ENCODE measurements around the gene CERT1.

Gene CERT1

DNA sequence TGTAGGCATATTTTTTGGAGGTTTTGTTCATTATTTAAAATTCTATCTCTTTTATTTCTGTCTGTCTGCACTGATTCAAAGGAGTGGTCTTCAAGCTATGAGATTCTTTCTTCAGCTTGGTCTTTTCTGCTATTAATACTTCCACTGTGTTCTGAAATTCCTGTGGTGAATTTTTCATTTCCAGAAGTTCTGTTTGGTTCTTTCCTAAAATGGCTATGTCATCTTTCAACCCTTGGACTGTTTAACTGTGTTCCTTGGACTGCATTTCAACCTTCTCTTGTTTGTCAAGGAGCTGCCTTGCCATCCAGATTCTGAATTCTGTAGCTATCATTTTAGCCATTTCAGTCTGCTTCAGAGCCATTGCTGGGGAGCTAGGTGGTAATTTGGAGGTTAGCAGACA lies 76.3 kb downstream of the CERT1 start:
- Histone ChIP-seq H3K4me3 (no peak overlapping the region), H3K27ac (no peak overlapping the region)

DNA sequence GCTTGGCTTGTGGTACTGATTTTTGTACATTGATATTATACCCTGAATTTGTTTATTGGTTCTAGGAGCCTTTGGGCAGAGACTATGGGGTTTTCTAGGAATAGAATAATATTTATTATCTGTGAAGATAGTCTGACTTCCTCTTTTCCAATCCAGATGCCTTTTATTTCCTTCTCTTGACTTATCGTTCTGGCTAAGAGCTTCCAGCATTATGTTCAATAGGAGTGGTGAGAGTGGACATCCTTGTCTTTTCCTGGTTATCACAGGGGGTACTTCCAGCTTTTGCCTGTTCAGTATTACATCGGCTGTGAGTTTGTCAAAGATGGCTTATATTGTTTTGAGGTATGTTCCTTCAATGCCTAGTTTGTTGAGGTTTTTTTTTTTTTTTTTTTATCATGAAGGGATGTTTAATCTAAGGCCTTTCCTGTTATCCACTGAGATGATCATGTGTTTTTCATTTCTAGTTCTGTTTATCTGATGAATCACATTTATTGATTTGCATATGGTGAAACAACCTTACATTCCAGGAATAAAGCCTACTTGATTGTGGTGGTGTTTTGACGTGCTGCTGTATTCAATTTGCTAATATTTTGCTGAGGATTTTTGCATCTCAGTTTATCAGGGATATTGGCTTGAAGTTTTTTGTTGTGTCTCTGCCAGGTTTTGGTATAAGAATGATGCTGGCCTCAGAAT lies 77.5 kb downstream of the CERT1 start:
- Histone ChIP-seq H3K4me3 (no peak overlapping the region), H3K27ac (no peak overlapping the region)

DNA sequence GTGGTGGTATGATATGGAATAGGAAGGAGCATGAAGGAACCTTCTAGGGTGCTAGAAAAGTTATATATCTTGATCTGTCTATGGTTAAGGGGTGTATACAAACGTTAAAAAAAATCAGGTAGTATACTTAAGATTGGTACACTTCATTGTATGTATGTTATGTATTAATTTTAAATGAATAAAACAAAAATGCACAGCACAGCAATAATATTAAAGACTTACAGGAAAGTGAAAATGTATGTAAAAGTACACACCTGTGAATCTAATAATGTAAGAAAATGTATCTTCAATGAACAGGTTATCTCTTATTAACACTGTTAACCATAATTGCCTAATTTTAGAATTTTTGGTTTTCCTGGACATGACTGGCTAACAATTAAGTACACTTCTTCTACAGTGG lies 97.2 kb downstream of the CERT1 start:
- Histone ChIP-seq H3K4me3 (no peak overlapping the region), H3K27ac (no peak overlapping the region)

DNA sequence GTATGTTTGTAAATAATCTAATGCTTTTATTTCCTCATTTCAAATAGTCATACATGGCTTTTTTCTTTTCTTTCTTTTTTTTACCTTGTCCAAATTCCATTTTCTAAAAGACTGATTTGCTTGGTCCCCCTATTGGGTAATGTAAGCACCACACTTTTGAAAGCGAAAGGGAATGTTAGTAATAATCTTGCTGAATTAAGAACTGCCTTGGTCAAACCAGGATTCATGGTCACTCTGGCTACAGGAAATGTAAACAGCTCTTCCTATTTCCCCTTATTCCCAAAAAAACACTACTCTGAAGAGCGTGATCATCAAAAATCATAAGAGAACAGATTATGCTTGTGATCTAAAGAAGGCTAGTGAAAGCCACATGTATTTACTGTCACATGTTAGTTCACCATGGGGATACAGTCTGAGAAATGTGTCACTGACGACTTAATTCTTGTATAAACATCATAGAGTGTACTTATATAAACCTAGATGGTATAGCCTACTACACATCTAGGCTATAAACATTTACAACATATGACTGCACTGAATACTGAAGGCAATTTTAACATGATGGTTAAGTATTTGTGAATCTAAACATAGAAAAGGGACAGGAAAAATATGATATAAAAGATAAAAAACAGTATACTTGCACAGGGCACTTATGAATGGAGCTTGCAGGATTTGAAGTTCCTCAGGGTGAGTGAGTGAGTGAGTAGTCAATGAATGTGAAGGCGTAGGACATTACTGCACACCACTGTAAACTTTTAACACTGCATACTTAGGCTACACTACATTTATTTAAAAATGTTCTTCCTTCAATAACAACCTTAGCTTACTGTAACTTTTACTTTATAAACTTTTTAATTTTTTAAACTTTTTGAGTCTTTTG lies 99.1 kb downstream of the CERT1 start:
- Histone ChIP-seq H3K4me3 (no peak overlapping the region), H3K27ac (no peak overlapping the region)

DNA sequence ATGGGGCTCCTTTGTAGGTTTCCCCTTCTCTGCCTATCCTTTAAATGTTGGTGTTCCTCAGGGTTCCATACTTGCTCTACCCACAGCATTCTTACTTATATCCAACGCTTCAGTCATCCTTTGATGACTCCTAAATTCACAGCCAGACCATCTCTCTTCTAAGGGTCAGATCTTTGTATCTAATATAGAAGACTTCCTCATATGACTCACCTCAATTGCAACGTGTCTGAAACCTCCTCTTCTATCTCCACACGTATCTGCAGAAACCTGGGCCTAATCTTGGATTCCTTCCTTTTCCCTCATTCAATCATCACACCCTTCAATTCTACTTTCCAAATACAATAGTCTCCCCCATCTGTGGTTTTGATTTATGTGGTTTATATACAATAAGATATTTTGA lies 106.1 kb downstream of the CERT1 start:
- H3K27ac ChIP-seq, result no peak overlapping the region
- H3K4me3 ChIP-seq, result no peak overlapping the region

DNA sequence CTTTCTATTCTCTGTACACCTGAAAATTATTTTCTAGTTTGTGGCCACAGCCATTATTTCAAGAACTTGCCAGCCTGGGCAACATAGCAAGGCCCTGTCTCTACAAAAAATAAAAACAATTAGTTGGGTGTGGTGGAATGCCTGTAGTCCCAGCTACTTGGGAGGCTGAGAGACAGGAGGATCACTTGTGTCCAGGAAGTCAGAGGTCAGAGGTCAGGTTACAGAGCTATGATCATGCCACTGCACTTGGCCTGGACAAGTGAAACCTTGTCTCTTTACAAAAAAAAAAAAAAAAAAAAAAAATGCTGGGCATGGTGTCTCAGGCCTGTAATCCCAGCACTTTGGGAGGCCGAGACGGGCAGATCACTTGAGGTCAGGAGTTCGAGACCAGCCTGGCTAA lies 116.2 kb downstream of the CERT1 start:
- no peak overlapping the region for H3K4me3 ChIP-seq
- no peak overlapping the region for H3K27ac ChIP-seq

DNA sequence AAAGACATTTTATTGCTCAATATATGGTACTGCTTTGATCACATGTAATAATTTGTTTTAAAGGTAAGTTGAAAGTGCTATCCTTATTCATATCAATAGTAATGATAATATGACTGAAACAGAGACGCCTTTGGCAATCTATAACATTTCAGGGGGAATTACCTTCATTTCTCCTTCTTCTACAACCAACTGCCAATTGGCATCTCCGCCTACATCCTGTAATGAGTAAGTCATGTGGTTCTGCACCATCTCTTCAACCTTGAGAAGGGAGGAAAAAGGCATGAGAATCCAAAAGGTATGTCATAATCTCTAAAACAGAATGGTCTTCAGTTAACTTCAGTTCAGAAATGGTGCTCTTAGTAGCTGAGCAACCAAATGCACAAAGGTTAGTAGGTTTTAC lies 122.0 kb downstream of the CERT1 start:
- Histone ChIP-seq H3K4me3 (no peak overlapping the region), H3K27ac (no peak overlapping the region)

DNA sequence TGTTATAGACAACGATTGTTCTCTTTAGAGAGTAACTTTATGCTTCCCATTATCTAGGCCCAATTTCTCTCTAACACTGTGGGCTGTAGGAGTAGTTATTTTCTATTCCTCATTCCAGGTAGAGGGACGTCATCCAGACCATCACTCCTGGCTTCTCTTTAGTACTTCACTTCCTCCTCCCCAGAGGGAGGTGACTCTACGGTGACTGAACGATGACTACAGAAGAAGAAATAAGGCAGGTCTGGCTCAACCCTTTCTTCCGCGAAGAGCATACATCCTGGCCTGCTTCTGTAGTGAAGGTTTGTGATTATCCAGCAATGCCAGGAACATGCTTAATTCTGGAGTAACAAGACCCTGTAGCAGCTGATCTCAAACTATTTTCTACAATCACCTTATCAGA lies 123.6 kb downstream of the CERT1 start:
- Histone ChIP-seq H3K27ac (no peak overlapping the region), H3K4me3 (no peak overlapping the region)

DNA sequence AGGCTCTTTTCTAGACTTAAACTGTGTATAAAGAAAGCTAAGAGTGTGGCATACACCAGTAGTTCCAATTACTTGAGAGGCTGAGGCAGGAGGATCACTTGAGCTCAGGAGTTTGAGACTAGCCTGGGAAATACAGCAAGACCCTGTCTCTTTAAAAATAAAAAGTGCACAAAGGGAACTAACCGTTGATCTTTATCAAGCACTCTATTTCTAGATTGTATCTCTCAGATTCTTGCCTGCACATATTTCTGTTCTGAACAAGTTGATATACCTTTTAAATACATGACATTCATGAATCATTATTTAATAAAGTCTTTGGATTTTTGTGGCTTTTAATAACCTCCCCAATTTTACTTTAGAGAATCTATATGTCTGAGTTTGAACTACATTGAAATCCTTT lies 127.2 kb downstream of the CERT1 start:
- H3K27ac ChIP-seq, result no peak overlapping the region

DNA sequence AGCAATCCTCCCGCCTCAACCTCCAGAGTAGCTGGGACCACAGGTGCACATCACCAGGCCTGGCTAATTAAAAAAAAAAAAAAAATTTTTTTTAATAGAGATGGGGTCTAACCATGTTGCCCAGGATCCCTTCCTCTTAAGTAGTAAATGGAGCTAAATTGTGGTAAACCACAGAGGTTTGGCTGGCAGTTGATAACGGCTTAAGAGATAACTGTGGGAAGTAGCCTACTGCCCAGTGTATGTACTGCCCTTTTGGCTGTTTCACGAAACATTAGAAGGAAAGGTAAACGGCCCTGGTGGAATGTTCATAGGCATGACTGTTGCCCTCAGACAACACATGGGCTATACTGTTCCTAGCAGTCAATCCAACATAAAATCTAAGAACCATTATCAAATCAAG lies 130.0 kb downstream of the CERT1 start:
- no peak overlapping the region for H3K27ac ChIP-seq
- H3K4me3 ChIP-seq, result no peak overlapping the region

More for the DNA sequence above, 127.2 kb downstream of the CERT1 start:
- H3K4me3 ChIP-seq, result no peak overlapping the region

DNA sequence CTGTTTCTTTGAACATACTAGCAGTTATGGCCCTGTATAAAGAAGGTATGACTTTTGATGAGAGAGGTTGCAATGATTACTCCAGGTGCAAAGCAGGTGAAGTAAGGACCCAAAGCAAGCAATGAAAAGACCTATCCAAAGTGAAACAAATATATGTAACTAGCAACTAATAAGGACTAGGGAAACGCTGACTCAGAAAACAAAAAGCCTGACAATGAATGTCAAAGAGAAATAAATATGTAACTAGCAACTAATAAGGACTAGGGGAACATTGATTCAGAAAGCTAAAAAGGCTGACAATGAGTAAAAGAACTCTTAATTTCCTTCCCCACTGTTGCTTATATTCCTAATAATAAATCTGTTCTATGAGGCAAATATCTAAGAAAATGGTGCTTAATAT lies 131.3 kb downstream of the CERT1 start:
- Histone ChIP-seq H3K27ac (no peak overlapping the region), H3K4me3 (no peak overlapping the region)

DNA sequence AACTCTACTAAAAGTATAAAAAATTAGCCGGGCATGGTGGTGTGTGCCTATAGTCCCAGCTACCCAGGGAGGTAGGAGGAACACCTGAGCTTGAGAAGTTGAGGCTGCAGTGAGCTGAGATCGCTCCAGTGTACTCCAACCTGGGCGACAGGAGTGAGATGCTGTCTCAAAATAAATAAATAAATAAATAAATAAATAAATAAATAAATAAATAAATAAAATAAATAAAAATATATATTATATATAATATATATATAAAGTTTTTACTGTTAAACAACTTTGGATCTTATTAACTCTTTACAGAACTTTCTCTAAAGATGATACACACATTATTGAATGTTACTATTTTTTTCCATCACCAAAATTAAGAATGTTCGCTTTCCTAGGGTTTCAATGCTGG lies 136.0 kb downstream of the CERT1 start:
- Histone ChIP-seq H3K4me3 (no peak overlapping the region), H3K27ac (no peak overlapping the region)

DNA sequence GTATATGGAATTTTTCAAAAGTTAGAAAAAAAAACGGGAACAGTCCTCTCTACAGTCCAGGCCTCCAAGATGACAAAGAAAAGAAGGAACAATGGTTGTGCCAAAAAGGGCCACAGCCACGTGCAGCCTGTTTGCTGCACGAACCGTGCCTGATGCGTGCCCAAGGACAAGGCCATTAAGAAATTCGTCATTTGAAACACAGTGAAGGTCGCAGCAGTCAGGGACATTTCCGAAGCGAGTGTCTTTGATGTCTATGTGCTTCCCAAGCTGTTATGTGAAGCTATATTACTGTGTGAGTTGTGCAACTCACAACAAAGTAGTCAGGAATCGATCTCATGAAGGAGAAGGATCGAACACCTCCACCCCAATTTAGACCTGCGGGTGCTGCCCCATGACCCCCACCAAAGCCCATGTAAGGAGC lies 137.0 kb downstream of the CERT1 start:
- Histone ChIP-seq H3K27ac (no peak overlapping the region), H3K4me3 (no peak overlapping the region)

DNA sequence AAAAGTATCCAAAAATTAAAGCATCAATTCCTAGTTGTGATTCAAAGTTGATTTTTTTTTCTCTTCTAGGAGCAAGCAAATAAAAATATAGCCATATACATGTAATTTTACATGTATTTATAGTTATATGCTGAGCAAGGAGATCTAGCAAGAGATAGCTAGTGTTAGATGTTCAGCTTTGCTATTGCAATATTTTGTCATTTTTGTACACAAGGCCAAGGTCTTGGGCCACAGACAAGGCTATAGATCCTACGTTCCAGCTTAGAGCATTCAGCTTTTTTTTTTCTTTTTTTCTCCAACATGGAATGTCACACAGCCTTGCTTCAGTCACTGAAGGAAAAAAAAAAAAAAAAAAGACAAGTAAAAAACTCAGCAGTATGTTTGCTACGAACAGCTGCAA lies 137.6 kb downstream of the CERT1 start:
- Histone ChIP-seq H3K27ac (no peak overlapping the region), H3K4me3 (no peak overlapping the region)

DNA sequence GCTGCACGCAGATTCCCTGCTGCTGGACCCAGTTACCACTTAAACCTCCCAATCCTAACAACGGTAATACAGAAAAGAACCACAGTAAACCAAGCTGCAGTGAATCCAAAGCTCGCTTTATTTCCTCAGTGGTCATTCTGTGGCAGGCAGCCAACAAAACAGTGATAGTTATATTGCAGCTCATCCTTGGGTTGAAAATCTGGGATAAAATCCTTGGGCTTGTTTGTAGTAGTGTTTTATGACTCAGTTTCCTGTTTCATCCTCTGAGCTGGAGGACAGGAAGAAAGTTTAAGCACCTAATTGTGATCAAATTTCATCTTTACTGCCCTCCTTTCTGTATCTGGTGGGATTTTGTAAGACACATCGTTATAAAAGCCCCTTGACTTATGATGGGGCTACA lies 143.0 kb downstream of the CERT1 start:
- no peak overlapping the region for H3K27ac ChIP-seq
- H3K4me3 ChIP-seq, result no peak overlapping the region

DNA sequence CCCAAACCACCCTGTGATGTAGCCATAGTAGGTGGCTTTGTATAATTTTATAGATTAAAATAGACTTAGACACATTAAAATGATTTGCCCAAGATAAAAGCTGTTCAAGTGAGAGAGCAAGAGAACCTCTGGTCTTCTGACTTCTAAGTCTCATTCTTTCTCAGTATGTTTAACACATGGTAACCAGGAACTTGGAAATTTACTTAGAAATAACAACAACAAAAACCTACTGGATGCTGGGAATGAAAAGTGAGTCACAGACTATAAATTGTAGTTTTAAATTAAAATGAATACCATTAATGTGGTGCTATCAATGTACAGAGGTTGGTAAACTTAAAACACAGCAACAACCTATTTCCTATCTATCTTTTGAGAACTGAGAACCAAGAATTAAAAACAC lies 144.0 kb downstream of the CERT1 start:
- Histone ChIP-seq H3K4me3 (no peak overlapping the region), H3K27ac (no peak overlapping the region)

DNA sequence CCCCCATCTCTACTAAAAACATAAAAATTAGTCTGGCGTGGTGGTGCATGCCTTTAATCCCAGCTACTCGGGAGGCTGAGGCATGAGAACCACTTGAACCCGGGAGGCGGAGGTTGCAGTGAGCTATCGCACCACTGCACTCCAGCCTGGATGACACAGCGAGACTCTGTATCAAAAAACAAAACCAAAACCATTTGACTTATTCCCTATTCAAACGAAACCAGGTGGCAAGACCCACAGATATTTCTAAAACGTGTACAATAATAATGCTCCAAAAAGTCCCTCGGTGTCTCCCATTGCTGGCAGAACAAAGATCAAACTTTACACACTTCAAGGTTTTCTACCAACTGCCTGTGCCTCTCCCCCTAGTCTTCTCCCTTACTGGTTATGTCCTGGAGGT lies 144.6 kb downstream of the CERT1 start:
- Histone ChIP-seq H3K27ac (no peak overlapping the region), H3K4me3 (no peak overlapping the region)

DNA sequence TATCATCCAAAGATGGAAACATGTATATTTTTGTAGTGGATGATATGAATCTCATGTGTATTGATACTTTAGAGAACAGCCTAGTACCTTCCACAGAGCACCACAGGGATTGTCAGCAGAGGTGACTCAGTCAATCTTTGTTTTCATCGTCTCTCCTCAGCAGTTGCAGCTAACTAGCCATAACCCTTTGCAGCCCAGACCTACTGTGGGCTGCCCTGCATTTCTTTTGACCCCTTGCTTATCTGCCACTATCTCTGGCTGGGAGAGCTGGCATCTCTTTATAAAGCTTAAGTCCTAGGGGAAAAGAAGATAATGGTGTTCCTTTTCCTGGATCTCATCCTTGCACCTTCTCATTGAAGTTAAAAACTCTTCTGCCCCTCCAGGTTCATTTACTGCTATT lies 145.7 kb downstream of the CERT1 start:
- Histone ChIP-seq H3K27ac (no peak overlapping the region), H3K4me3 (no peak overlapping the region)

DNA sequence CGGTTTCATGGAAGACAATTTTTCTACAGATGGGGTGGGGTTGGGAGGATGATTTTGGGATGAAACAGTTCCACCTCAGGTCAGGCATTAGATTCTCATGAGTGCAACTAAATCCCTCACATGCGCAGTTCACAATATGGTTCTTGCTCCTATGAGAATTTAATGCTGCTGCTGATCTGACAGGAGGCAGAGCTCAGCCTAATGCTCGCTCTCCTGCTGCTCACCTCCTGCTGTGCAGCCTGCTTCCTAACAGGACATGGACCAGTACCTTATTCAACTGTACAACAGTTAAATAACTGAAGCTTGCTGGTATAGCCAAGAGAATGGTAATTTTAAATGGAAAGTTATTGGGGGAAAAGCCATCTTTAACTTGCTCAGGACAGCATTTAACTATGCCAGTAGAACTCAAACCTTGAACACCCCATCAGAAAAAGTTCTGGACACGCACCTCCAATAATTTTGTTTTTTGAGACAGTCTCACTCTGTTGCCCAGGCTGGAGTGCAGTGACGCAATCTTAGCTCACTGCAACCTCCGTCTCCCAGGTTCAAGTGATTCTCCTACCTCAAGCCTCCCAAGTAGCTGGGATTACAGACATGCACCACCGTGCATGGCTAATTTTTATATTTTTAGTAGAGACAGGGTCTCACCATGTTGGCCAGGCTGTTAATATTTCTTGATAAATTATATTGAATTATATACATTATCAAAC lies 146.7 kb downstream of the CERT1 start:
- Histone ChIP-seq H3K27ac (no peak overlapping the region), H3K4me3 (no peak overlapping the region)

DNA sequence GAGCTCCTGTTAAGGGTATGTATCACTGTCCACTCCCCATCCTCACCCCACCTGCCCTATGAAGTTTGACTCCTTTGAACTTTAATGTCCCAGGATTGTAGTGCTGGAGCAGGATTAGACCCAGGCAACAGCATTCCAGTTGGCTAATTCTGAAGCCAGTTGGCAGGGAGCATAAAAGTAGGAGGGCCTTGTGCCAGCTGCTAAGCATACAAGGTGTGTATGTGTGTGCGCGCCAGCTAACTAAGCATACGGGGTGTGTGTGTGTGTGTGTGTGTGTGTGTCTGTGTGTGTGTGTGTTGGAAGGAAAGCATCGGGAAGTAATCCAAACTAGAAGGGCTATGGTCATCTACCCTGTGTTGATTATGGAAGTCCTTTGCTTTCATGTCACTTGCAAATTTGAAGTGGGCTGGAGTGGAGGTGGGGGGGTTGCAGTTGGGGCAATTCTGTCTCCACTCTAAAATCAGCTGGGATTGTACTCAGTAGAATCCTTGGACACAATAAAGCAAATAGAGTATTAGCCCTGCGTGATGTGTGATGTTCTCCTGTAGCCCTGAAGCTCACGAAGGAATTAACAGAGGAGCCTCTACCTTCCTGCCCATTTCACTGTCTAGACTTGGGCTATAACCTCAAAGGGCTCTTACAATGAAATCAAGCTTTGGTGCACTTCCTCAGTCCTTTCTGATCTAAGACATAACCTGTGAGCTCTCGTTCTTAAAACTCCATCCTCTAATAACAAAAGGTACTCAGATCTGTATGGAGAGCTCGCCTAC lies 147.5 kb downstream of the CERT1 start:
- no peak overlapping the region for H3K4me3 ChIP-seq
- no peak overlapping the region for H3K27ac ChIP-seq
